GM21529 (cell line): Measurements from ENCODE around the gene AMBRA1.

Experiments used
- ATAC-seq: cut with Tn5 transposase; IDR thresholded peaks from one replicate; pipeline ENCODE4 v1.9.1; 2021; ENCODE audit not compliant: unreplicated experiment

AMBRA1 gene

GRCh38 chr11:46617134-46617971 is 23.5 kb upstream of the AMBRA1 start, which contains the start of the genes ATG13 and HARBI1:
Gene ATG13 (plus strand): TSS chr11:46617553. CDS start chr11:46644292, 26,739 bp downstream.
Gene HARBI1 (minus strand): TSS chr11:46617227. CDS start chr11:46616237, 990 bp downstream.
- ATAC-seq: peak; percentile 94

DNA sequence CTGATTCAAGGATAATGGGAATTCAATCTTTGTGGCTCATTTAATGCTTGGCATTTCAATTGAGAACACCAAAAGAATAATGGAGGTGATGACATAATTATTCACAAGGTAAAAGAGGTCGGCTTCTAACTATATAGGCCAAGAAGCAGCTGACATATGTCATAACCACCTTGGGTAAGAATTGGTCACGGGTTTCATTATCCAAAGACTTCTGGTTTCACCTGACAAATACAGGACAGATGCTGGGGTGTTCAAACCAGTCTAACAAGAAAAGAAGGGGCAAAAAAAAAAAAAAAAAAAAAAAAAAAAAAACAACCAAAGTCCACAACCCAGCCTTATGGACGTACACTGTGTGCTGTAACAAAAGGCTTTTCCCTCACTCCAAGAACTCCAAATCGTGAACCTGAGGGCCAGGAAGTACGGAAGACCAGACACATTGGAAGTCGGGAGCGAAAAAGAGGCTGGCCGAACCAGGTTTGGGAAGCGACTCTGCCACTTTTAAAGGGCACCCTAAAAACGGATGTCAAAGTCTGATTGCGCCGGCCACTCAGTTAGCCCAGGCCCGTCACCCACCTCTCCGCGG is 22.8 kb upstream of the AMBRA1 start:
- peak; percentile 7 for ATAC-seq

- no peak for ATAC-seq
Measured at GRCh38 chr11:46615756-46616155, 21.9 kb upstream of the AMBRA1 start.

DNA sequence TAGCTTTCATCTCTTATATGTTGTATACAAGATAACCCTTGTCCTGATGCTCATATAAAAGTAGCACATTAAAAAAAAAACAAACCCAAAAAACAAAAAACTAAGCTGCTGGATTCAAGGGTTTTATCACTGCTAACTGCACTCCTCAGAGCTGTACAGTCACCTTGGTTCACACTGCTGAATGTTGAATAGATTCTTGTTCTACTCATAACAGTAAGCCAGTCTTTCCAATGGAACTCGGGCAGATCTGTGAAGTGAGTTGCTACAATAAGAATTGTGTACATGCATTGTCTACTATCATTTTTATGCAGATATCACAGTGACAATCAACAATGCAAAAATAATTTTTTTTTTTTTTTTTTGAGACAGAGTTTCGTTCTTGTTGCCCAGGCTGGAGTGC is 18.5 kb upstream of the AMBRA1 start:
- no peak for ATAC-seq

GRCh38 chr11:46611526-46612304 is 17.9 kb upstream of the AMBRA1 start:
- ATAC-seq: no peak

GRCh38 chr11:46609386-46609785 is 15.6 kb upstream of the AMBRA1 start:
- no peak for ATAC-seq

GRCh38 chr11:46607516-46607915 is 13.7 kb upstream of the AMBRA1 start:
- no peak for ATAC-seq

- no peak for ATAC-seq
Measured at GRCh38 chr11:46604796-46605195, 11.0 kb upstream of the AMBRA1 start.

GRCh38 chr11:46603704-46604308 is 10.0 kb upstream of the AMBRA1 start:
- ATAC-seq: no peak

GRCh38 chr11:46601129-46601528 is 7.3 kb upstream of the AMBRA1 start:
- ATAC-seq: no peak

DNA sequence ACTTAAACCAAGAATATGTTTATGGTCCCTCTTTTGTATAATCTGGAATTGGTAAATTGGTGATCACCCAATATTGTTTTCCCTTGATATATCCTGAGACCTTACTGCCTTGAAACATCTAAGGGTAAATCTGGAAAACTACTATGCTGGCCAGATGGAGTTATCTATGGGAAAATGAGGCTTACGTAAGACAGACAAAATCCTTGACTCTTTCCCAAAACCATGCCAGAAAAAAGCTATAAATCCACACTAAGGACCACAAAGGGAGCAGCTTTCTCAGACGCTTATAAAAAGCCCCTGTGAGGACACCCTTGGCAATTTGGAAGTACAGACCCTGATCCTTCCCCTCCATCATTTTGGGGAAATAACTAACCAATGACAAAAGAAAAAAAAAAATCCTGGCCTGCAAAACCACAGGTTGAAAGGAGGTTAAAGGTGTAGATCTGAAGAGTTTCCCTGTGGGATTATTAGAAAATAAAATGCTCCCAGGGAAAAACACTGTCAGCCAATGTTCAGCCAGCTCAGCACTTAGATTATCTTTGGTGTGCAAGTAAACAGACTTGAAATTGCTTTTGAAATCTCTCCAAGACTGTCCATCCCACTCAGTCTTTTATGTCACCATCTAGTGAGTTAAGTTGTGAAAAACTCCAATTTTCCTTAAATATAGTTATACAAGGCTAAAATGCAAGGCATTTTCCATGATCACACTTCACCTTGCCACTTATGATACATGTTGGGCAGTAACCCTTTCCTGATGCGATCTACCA is 6.6 kb upstream of the AMBRA1 start:
- ATAC-seq: no peak

GRCh38 chr11:46599340-46600193 is 5.7 kb upstream of the AMBRA1 start:
- no peak for ATAC-seq

DNA sequence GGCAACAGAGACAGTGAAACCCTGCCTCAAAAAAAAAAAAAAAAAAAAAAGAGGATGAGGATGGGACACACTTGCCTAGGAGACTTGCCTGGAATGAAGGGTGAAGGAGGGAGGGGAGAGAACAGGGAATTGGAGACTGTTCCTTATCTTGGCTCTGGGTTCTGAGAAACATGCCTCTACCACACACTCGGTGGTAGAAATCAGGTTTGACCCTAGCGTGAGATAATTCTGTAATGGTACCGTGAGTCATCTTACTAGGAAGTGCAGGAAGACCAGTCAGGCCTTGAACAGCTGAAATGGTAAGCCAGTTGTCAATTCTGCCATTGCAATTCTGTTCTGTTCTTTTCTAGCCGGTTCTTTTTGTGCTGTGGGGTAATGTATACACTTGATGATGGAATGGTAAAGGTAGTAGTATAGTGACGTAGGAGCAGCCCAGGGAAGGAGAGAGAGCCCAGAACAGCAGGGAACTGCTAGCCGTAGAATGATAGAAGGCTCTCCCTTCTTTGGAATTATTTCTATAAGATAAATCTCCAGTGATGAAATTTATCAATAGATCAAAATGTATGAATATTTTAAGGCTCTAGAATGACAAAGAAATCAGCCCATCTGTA is 3.9 kb upstream of the AMBRA1 start:
- ATAC-seq: no peak

- ATAC-seq: no peak
Measured at GRCh38 chr11:46597155-46597554, 3.3 kb upstream of the AMBRA1 start.

DNA sequence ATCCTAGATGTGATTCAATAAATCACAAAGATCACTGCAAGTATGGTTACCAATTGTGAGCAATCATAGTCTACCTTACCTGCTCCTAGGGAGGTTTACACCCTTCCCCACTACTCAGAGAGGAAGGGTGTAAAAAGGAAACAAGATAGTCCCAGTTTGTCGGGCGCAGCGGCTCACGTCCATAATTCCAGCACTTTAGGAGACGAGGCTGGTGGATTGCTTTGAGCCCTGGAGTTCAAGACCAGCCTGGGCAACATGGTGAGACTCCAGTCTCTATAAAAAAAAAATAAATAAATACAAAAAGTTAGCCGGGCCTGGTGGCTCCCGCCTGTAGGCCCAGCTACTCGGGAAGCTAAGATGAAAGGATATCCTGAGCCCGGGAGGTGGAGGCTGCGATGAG is 962 bp upstream of the AMBRA1 start:
- ATAC-seq: no peak

DNA sequence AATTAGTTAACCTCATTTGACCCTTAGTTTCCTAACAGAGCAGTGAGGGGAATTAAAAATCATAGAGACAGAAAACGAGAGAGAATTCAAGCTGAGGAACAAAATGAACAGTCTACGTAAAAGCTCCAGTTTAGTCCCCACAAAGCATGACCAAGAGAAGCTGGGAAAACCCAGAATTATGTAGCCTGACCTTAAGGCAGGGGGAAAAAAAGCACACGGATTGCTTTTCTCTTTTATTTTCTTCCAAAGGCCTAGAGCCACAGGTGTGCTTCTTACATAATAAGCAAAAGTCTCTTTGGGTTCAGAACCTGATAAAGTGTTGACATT is 514 bp upstream of the AMBRA1 start:
- ATAC-seq: no peak

GRCh38 chr11:46590740-46591605 is 2.9 kb downstream of the AMBRA1 start:
- no peak for ATAC-seq

DNA sequence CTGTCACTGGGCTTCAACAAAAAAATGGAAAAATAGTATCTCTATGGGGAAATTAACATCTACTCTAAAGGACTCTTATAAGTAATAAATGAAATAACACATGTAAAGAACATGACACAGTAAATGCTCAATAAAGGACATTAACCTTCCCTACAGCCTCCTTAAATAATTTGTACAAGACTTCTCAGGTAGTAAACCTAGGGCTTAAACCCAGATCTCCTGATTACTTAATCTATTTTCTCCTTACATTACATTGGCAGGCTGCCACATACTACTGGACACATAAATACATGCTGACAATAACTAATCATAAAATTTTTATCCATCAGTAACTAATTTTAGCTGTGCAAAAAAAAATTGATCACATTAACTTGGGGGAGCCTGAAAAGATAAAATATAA is 4.9 kb downstream of the AMBRA1 start:
- no peak for ATAC-seq
